ENCODE results near the gene VSX1. TPM values are rescaled to one million over a fixed set of nuclear protein-coding genes. Genes with fewer than 3 reads are reported as not detected.

Gene VSX1
- polyA plus RNA-seq, 1 experiment: 0.06 TPM

DNA sequence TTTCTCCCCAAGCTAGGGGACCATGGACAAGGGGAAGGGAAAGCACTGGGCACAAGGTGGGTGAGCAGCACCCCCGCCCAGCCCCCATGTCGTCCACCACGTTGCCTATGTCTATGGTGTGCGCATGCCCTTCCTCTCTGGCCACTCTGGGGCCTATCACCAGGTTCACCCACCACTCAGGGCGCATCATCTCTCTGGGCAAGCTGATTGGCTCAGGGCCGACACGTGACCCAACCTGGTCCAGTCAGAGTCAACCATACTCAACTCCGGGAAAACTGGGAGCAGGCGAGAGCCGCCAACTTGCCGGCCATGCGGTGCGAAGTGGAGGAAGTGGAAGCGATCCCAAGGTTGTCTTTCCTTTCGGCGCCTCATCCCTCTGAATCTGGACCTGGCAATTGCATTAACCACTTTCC lies 49.9 kb downstream of the VSX1 start:
- TF ChIP-seq, protein P1, sequence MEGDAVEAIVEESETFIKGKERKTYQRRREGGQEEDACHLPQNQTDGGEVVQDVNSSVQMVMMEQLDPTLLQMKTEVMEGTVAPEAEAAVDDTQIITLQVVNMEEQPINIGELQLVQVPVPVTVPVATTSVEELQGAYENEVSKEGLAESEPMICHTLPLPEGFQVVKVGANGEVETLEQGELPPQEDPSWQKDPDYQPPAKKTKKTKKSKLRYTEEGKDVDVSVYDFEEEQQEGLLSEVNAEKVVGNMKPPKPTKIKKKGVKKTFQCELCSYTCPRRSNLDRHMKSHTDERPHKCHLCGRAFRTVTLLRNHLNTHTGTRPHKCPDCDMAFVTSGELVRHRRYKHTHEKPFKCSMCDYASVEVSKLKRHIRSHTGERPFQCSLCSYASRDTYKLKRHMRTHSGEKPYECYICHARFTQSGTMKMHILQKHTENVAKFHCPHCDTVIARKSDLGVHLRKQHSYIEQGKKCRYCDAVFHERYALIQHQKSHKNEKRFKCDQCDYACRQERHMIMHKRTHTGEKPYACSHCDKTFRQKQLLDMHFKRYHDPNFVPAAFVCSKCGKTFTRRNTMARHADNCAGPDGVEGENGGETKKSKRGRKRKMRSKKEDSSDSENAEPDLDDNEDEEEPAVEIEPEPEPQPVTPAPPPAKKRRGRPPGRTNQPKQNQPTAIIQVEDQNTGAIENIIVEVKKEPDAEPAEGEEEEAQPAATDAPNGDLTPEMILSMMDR (IDR thresholded peaks at IDR 0.05; ENCODE audit: low read depth, low read length): no peak
- H3K9me3 ChIP-seq (ENCODE audit: control insufficient read depth, insufficient read depth, low read length): no peaks in the 10 kb centered on the region; the same call in 1 of the 2 replicates
- no peak overlapping the region for H3K27ac ChIP-seq (ENCODE audit: low read depth, low read length)
- no peak overlapping the region for H3K4me3 ChIP-seq (ENCODE audit: low read depth, low read length)
- ChIA-PET CTCF (no interaction called here), POLR2A (interaction anchor here (0.6 kb wide), 1 partner anchor 220 kb away, joined by 3 read pairs; no protein-coding TSS in a partner anchor)
- peaks cover 9% of the 10 kb centered on the region for H3K27me3 ChIP-seq (ENCODE audit: control insufficient read depth, insufficient read depth, low read length)
- no peak for DNase-seq (ENCODE audit: low read depth, low spot score)

DNA sequence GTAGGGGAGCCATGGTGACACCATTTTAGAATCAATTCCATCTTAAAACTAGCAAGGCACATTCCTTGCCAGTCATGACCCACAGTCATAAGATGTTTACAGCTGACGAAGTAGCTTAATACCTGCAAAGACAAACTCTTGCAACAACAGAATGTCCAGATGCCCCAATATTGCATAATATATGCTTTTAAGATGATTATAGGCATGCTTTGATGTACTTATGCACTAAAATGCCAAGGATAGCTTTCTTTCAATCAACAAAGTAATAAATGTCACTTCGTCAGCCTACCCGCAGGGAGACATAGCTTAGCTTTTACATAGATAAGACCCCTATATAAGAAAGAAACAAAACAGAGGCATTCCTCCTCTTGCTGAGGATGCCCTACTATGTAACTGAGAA lies 50.7 kb downstream of the VSX1 start:
- DNase-seq (ENCODE audit: low read depth, low spot score): no peak
- TF ChIP-seq, protein P1 (IDR thresholded peaks at IDR 0.05; ENCODE audit: low read depth, low read length): no peak
- POLR2A ChIA-PET: no interaction called here
- Histone ChIP-seq H3K27ac (ENCODE audit: low read depth, low read length) (no peak overlapping the region), H3K27me3 (ENCODE audit: control insufficient read depth, insufficient read depth, low read length) (peaks cover 10% of the 10 kb centered on the region), H3K4me3 (ENCODE audit: low read depth, low read length) (no peak overlapping the region), H3K9me3 (ENCODE audit: control insufficient read depth, insufficient read depth, low read length) (no peaks in the 10 kb centered on the region; the same call in 1 of the 2 replicates)
- CTCF ChIA-PET: no interaction called here

DNA sequence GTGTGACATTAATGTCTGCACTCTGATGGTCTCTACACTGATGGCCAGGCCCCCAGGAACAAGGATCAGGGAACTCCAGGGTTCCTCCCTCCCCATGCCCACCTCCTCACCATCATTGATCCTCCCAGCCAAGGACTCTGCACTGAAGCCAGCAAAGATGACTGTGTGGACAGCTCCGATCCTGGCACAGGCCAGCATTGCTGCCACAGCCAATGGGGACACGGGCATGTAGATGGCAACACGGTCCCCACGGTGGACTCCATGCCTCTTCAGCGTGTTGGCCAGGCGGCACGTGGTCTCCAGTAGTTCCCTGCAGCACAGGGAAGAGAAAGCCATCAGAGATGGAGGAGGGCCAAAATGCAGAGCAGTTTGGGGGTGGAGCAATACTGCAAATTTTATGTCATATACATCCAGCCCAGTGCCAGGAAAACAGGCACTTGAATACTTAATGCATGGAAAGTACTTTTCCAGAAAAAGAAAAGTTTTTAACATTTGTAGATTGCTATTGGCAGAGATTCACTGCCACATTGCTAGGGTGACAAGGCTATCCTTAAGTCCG lies 51.2 kb downstream of the VSX1 start:
- Histone ChIP-seq H3K9me3 (ENCODE audit: control insufficient read depth, insufficient read depth, low read length) (no peaks in the 10 kb centered on the region; the same call in 1 of the 2 replicates), H3K27ac (ENCODE audit: low read depth, low read length) (no peak overlapping the region), H3K27me3 (ENCODE audit: control insufficient read depth, insufficient read depth, low read length) (peaks cover 10% of the 10 kb centered on the region), H3K4me3 (ENCODE audit: low read depth, low read length) (no peak overlapping the region)
- TF ChIP-seq, protein P1 (IDR thresholded peaks at IDR 0.05; ENCODE audit: low read depth, low read length): no peak
- ChIA-PET CTCF (no interaction called here), POLR2A (no interaction called here)
- DNase-seq (ENCODE audit: low read depth, low spot score): no peak

DNA sequence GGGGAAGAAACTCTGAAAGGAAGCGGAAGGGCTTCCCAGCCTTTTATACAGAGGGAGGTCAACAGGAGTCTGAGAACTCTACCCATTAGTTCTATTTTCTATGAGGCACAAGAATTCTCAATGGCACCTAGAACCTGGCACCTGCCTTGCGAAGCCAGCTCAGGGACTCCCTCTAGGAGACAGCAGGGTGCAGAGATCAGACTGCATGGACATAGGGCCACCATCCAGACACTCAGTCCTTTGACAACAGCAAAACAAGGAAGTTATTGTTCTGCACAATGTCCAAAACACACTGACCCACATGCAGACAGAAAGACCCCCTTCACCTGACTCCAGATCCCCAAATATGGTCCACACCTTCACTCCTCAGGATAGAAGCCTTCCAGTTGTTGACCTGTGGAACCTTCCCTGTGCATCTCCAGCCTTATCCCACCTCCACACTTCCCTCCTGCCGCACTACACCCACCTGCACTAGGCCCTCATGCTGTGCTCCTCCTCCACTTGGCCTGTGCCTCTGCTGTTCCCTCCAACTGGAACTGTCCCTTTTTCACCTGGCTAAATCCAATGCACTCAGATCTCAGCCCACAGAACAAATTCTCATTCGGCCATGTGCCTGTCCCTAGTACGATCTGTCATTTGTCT lies 51.8 kb downstream of the VSX1 start:
- Histone ChIP-seq H3K4me3 (ENCODE audit: low read depth, low read length) (no peak overlapping the region), H3K9me3 (ENCODE audit: control insufficient read depth, insufficient read depth, low read length) (no peaks in the 10 kb centered on the region; the same call in 1 of the 2 replicates), H3K27me3 (ENCODE audit: control insufficient read depth, insufficient read depth, low read length) (peaks cover 10% of the 10 kb centered on the region), H3K27ac (ENCODE audit: low read depth, low read length) (no peak overlapping the region)
- POLR2A ChIA-PET: no interaction called here
- no peak for DNase-seq (ENCODE audit: low read depth, low spot score)
- CTCF ChIA-PET: no interaction called here
- TF ChIP-seq, protein P1 (IDR thresholded peaks at IDR 0.05; ENCODE audit: low read depth, low read length): no peak

DNA sequence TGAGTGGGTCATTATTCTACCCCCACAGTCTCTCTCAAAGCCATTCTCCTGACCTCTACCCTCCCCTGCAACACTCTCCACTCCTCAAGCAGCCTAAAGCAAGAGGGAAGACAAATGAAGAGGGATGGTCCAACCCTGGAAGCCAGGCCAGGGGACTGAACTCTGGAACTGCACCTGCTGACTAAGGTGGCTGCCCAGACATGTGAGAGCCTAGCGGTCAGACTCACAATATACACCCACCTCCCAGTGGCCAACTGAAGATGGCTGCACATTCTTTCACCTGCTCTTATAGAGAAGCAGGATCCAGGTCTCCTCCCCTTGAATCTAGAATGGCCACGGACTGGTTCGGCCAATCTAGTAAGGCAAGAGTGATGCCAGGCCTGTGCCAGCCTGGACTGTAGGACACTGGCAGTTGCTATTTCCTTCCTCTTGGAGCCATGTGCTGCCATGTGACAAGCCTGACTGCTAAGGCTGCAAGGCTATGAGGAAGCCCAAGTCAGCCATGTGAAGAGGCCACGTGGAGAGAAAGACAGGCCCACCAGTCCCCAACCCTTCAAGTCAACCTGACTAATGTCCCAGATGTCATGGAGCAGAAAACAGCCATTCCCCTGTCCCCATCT lies 55.8 kb downstream of the VSX1 start:
- POLR2A ChIA-PET: no interaction called here
- CTCF ChIA-PET: no interaction called here
- H3K4me3 ChIP-seq (ENCODE audit: low read depth, low read length): no peak overlapping the region
- H3K9me3 ChIP-seq (ENCODE audit: control insufficient read depth, insufficient read depth, low read length): no peaks in the 10 kb centered on the region
- no peak for DNase-seq (ENCODE audit: low read depth, low spot score)
- peaks cover 10% of the 10 kb centered on the region for H3K27me3 ChIP-seq (ENCODE audit: control insufficient read depth, insufficient read depth, low read length)
- no peak overlapping the region for H3K27ac ChIP-seq (ENCODE audit: low read depth, low read length)
- TF ChIP-seq, protein P1 (IDR thresholded peaks at IDR 0.05; ENCODE audit: low read depth, low read length): no peak
